Measurements from ENCODE around the gene ARHGAP30. TPM values are rescaled to one million over a fixed set of nuclear protein-coding genes. Genes with fewer than 3 reads are reported as not detected.

Gene ARHGAP30
- total and polyA plus RNA-seq, 2 of the 4 experiments (the other 2 are of a cell fraction) = 0.02 TPM; not detected in 1

DNA sequence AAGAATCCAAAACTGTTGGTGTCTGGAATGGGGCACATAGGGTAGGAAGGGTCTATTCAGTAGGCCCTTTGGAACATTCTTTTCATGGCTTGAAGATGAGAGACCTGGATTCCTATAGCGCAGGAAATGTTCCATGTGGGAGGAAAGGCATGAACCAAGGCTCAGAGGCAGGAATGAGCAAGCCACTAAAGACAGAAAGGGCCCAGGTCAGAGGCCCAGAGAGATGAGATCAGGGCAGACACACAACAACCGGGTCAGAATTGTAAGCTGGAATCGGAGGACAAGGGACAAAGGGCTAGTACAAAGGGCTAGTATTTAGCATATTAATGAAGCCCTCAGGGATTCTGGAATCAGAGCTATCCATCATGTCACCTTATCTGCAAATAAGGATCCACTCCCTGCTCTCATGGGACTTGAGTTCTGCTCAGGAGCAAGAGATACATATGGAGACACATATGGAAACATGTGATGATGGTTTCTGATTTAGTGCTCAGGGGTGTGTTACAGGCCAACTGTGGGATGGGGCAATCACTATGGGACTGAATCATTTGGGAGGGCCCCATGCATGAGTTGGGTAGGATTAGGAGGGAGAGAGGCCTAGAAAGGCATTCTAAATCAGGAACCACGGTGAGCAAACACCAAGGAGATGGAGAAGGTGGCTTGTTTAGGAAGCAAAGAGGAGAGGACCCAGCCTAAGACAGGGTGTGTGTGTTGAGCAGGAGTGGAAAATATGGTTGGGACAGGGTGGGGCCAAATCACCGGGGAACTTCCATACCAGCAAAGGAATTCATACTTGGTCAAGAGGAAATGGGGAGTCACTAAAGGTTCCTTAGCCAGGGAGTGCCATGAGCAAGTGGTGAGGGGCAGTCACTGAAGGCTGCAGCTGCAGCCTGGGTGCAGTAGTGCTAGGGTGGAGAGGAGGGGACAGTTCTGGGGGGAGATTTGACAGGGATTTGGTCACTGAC lies 11.0 kb upstream of the ARHGAP30 start:
- H3K27ac ChIP-seq (ENCODE audit: insufficient read depth, low read length) = no peak overlapping the region
- POLR2A ChIA-PET (ENCODE audit: unreplicated experiment) = no interaction called here

More for the DNA sequence above, 11.0 kb upstream of the ARHGAP30 start:
- no peak for DNase-seq
- peak overlapping the region; percentile 66; the same call in 2 of the 3 replicates for H2BK15ac ChIP-seq (ENCODE audit: low read depth, low read length)
- H3K4me3 ChIP-seq (ENCODE audit: insufficient read depth, low read depth, low read length) = no peak overlapping the region
- H3K27me3 ChIP-seq (ENCODE audit: control insufficient read depth, insufficient read depth, low read length) = no peaks in the 10 kb centered on the region
- H2AK9ac ChIP-seq (replicated peaks; ENCODE audit: low read depth, low read length, poor library complexity) = no peak overlapping the region
- peak overlapping the region; percentile 69 for H2BK5ac ChIP-seq (ENCODE audit: low read depth, low read length, poor library complexity, severe bottlenecking)
- H2AFZ ChIP-seq (replicated peaks; ENCODE audit: low read length, poor library complexity) = peak overlapping the region; percentile 68
- no peak overlapping the region for H3K56ac ChIP-seq (ENCODE audit: extremely low read depth, insufficient read depth, low read length)
- CTCF ChIA-PET = no interaction called here
- peaks cover 22% of the 10 kb centered on the region for H3K9me1 ChIP-seq (ENCODE audit: insufficient read depth, low read length)
- no peak overlapping the region for H3K9ac ChIP-seq (ENCODE audit: low read depth, low read length)
- no peaks in the 10 kb centered on the region for H3K79me1 ChIP-seq (ENCODE audit: low read depth in 1 of 2, low read length in 2 of 2)
- peak overlapping the region; percentile 38; the same call in 1 of the 2 replicates for H2BK120ac ChIP-seq (ENCODE audit: low read depth, low read length)
- peak overlapping the region; percentile 69 for H3K14ac ChIP-seq (replicated peaks; ENCODE audit: low read depth, low read length)
- H3K4me1 ChIP-seq (ENCODE audit: control insufficient read depth, insufficient read depth, low read length) = peaks cover 28% of the 10 kb centered on the region
- H3K18ac ChIP-seq (ENCODE audit: low read depth, low read length) = peak overlapping the region; percentile 34; the same call in 1 of the 2 replicates
- 60% methylated on average over 1 of the region's 5 CpGs; no CpG with 5 or more reads in 1 of the 2 experiments for WGBS, 2 experiments (ENCODE audit: extremely low coverage in 2 of 2, insufficient read length in 1 of 2)
- H4K20me1 ChIP-seq (ENCODE audit: insufficient read depth, low read length) = no peaks in the 10 kb centered on the region
- intact Hi-C loops (cut with micrococcal nuclease) = loop anchor here (5.0 kb wide), 1 partner anchor 33 kb away; the partner anchor contains the start of gene USF1
- H3K23ac ChIP-seq (ENCODE audit: low read depth, low read length) = 0 out of 2 replicates have a peak overlapping the region, but pooled peaks have one; percentile 9
- H4K5ac ChIP-seq (ENCODE audit: low read depth, low read length) = peak overlapping the region; percentile 60; the same call in 1 of the 2 replicates
- no peaks in the 10 kb centered on the region for H3K9me3 ChIP-seq (ENCODE audit: control insufficient read depth, insufficient read depth, low read length)
- BruUV-seq (replicated peaks) = no TSS peak
- TF ChIP-seq POLR2A (IDR thresholded peaks at IDR 0.05; ENCODE audit: low read depth, low read length) (no peak), MAZ (IDR thresholded peaks at IDR 0.05; ENCODE audit: borderline replicate concordance, low read depth, low read length) (no peak), CEBPB (IDR thresholded peaks at IDR 0.05; ENCODE audit: low read depth, low read length) (peak; percentile 60), FOS (IDR thresholded peaks at IDR 0.05; ENCODE audit: low read depth, low read length) (no peak)
- H2BK20ac ChIP-seq (ENCODE audit: low read depth, low read length) = 0 out of 2 replicates have a peak overlapping the region, but pooled peaks have one; percentile 25
- H3K4me2 ChIP-seq (ENCODE audit: low read depth, low read length) = no peak overlapping the region
- no peak overlapping the region for H2AK5ac ChIP-seq (ENCODE audit: low read depth, low read length)
- H3K4ac ChIP-seq (ENCODE audit: low read depth, low read length) = peak overlapping the region; percentile 65
- in situ Hi-C loops (cut with MboI; ENCODE audit: low sequenced_read_pairs) = no loop called here
- H4K91ac ChIP-seq (ENCODE audit: insufficient read depth, low read depth, low read length) = no peak overlapping the region
- H3K36me3 ChIP-seq (ENCODE audit: control insufficient read depth, insufficient read depth, low read length) = no peaks in the 10 kb centered on the region
- ATAC-seq (ENCODE audit: low read depth) = no peak
- H4K8ac ChIP-seq (ENCODE audit: low read depth in 2 of 2, low read length in 2 of 2) = peak overlapping the region in 1 of 2 experiments; percentile 50; a peak in 2 of 4 replicates
- dilution Hi-C loops (cut with HindIII; ENCODE audit: low sequenced_read_pairs, unreplicated experiment) = no loop called here

Measured in IMR-90 (cell line).